HG03378 (cell line): ENCODE results near the gene FOXP1.

Source experiments
- ATAC-seq: cut with Tn5 transposase; IDR thresholded peaks from one replicate; pipeline ENCODE4 v1.9.1; 2021; ENCODE audit warnings: mild to moderate bottlenecking, moderate library complexity; ENCODE audit not compliant: unreplicated experiment

The FOXP1 gene

DNA sequence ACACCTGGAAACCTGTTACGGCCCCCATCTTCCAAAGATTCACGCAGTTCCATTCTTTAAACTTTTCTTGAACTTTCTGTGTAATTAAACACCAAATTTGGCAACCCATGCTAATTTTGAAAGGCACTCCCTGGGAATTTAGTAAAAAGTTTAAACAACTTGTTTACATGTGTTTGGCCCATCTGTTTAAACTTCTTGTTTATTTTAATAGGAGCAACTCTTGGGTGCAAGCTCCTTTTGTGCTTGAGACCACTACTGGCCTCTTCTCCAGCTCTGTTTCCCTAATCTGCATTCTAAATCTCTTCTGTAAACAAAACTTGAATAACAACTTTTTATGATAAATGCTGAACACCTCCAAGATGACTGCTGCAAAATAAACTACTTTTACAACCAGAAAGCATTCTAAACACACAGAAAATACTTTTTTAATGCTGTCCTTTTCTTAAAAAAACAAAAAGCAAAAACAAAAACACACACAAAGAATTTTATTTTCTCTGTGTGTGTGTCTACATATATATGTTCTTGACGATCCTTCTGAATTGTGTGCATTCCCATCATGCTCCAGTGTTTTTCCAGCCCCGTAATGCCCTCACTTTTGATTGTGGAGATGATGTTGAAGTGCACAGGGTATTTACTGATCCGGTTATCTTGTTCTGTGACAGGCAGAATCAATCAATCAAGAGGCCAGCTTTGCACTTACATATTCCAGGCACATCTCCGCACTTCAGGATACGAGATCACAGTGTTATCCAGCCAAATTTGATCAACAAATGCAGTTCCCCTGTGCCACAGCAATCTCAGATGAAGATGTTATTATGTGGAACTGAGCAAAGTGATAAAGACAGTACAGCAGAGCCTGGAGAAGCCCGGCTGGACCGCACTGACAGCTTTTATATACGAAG is 416.9 kb downstream of the FOXP1 start:
- no peak for ATAC-seq

DNA sequence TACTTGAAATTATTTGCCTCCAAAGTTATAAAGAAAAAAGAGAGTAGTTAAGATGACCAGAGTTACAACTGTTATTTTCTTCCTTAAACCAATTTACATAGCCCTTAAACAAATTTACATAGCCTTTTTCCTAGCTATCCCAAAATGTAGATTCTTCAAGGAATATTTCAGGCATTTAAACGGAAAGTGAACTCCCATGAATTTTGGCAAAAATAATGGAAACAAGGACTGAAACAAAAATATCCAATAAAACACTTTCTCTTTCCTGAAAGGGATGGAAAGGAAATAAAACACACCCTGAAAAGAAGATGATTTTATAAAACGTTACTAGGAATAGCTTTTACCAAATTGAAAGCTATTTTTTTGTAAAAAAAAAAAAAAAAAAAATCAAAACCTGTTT is 418.6 kb downstream of the FOXP1 start:
- no peak for ATAC-seq

DNA sequence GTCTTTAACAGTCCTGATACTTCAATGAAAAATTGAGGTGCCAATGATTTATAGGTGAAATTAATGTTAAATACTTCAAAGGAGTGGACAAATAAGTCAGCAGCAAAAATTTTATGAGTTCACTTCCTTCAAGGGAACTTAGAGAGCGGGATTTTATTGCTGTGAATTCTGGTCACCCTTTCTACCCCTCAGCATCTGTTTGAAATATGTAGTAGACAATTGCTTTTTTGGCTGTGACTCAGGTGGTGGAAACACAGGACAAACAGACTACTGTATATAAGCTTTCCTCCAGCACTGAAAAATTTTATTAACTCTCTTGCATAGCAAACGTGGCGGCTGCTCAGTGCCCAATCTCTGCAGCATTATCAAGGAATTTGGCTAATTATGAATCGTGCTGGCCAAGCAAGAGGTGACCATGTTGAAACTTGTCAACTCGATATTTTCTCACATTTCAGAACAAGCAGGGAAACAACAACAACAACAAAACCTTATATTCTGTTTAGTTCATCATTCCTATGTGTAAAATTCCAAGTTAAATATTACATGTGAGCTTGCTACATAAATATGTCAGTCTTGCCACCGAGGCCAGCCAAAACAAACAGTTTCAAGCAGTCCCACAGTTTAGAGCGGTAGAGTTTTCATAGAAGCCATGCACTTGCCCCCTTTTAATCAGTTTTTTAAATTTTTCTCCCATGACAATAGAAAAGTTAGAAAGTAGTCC is 420.2 kb downstream of the FOXP1 start:
- ATAC-seq: no peak

DNA sequence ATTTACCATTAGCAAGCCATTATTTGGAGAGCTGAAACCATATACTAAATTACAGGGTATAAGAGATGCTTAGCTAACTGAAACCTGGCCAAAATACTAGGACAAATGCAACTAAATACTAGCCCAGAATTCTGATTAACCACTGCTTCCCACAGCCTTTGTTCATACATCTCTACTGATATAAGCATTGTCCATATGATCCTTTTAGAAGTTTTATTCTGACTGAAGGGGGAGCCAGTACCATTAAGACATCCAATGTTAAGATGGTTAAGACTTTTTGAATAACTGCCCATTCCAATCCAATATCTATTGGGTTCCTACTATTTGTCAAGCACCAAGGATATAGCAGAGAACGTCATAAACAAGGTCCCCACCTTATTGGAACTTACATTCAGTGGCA is 421.3 kb downstream of the FOXP1 start:
- ATAC-seq: no peak

DNA sequence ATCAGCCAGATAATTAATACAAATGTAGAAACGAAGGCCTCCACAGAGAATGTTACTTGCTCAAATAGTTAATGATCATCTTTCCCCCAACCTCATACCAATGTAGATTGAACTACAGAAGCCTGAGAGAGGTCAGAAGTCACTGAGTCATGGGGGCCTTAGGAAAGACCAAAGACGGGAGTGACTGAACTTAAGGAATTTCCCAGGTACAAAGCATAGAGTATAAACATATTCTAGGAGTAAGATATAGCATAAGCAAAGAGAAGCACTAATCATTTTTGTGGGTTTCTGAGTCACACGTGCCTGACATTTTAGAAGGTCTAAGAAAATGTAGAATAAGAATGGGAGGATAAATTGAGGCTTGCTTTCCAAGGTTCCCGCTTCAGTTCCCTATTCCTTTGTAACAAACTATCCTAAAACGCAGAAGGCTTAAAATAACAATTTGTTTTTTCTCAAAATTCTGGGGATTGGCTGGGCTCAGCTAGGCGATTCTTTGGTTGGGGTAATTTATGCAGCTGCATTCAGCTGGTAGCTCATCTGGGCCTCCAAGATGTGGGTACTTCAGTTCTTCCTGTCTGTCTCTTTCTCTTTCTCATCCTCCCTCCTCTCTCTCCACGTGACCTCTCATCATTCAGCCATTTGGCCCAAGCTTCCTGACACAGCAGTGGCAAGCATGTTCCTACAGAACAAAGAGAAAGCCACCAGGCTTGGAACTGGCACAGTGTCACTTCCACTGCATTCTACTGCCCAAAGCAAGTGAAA is 422.6 kb downstream of the FOXP1 start:
- no peak for ATAC-seq

DNA sequence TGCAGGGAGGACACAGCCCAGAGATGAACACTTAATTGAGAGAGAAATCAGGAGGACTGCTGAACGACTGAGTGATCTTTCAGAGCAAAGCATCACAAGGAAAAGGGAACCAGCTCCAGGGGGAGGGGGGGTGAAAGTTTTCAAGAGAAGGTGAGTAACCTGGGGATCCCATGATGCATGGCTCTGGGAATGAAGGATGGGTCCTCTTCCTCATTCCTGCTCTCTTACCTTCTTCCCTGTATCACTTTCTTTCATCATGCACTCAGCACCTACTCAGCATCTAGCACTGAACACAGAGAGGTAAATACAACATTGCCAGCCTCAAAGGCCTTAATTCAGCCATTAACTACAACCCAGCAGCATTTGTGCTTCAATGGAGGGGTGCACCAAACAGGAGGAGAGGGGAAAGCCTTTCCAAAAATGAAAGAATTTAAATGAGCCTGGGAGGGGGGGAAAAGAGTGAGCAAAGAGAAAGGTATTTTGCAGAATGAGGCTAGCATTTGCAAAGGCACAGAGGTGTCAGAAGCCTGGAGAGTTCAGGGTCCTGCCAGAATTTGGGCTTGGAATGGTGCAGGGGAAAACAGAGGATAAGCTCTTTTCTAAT is 427.4 kb downstream of the FOXP1 start:
- ATAC-seq: no peak

DNA sequence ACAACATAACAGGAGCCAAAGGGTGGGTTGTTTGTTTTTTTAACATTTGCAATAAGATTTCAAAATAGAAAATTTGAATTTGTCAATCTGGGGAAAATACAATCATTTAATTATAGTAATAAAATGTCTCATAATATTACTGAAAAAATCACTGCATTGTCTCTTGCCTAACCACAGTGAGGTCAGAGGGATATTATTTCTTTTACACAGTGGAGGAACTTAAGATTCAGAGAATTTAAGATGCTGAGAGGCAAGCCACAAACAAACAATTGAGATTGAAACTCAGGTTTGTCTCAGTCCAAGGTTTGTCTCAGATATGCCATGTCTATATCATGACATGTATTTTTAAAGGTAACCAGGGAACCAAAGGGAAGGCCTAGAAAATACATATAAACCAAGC is 428.7 kb downstream of the FOXP1 start:
- ATAC-seq: no peak

DNA sequence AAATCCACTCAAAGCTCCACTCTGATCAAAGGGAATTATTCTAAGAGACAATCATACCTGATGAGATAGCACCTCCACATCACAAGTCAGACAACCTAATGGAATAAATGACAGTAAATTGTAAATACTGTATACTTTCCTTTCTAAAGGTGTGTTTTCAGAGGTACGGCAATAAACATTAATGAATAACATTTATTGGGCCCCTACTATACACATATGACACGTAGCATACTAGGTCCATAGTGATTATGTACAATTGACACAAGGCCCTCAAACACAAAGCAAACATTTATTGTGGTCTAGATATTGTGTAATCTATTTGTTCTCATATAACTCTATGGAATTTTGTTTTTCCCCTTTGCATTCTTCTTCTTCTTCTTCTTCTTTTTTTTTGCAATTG is 429.8 kb downstream of the FOXP1 start:
- ATAC-seq: no peak

DNA sequence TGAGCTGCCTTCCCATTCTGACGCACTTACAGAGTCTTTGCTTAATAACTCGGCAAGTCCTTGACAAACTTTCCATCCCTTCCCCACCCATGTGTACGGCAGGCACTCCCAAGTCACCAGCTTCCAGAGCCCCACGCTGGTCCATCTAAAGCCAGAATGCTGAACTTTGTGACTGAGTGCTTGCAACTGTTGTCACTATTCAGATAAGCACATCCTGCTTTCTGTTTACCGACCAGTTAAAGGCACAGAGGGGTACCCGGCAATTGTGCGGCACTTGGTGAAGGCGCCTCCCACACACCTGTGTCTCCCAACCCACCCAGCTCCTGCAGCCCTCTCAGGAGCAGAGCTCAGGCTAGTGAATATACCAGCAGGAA is 430.6 kb downstream of the FOXP1 start:
- no peak for ATAC-seq

DNA sequence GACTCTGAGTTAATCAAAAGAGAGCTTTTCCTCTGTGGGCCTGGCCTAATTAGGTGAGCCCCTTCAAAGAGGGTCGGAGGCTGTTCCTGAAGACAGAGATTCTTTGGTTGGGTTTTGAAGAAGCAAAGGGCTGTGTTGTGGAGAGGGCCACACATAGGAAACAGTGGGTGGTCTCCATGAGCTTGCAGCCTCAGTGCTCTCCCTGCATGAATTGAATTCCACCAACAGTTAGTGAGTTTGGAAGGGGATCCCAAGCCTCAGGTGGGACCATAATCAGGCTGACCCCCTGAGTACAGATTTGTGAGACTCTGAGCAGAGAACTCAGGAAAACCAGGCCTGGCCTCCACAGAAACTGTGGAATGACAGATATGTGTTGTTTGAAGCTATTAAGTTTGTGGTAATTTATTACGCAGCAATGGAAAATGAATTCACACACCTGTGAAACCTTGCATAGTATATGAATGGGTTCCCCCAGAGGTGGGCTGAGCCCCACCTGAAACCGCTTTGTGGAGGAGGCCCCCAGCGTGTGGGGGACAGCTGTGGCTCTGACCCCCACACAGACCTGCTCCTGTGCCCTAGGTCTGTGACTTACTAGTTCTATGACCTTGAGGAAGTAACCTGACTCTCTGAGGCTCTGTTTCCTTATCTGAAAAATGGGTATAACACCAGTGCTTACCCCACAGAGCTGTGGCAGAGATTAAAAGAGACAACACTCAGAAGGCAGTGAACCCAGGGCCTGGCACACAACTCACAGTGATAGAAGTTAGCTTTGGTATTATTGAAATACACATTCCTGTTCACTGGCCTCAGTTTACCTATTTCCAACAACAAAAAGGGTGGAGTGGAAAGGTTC is 431.3 kb downstream of the FOXP1 start:
- no peak for ATAC-seq

DNA sequence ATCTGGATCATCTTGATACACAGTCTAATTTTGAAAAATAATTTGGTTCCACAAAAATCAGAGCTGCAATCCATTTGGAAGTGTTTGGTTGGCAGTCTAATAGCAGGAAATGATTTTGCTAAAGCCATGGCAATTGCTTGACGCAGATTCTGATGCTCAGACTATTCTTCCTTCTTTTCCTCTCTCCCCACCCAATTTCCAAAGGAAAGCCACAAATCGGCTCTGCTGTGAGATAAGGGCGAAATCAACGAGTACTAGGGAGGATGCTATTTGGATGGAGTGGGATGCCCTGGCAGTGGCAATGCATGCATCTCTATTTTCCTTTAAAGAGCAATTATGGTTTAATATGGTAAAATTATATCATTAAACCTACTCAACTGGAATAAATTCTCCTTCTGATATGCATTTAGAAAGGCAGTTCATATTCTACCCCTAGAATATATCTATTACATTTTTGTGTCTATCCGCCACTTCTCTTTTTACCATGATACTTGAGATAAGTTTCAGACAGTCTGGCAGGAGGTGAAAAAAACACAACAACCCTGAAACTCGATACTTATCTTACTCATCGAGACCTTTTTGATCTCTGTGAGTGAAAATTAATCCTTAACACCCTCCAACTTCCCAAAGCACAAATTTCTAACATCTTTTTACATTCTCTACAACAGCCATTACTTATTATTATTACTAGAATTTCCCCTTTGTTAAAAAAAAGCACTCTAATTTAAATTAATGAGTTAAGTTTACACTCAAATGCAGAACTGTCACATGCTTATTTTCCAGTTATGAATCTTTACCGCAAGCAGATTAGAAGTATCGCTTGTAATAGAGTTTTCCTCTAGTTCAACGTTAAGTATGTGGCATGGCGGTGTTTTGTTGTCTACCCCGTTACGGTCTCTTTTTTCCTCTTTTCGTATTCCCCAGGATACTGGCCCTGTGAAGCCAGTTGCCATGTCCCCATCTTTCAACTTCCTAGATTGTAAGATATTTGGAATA is 433.3 kb downstream of the FOXP1 start:
- ATAC-seq: peak; percentile 72

DNA sequence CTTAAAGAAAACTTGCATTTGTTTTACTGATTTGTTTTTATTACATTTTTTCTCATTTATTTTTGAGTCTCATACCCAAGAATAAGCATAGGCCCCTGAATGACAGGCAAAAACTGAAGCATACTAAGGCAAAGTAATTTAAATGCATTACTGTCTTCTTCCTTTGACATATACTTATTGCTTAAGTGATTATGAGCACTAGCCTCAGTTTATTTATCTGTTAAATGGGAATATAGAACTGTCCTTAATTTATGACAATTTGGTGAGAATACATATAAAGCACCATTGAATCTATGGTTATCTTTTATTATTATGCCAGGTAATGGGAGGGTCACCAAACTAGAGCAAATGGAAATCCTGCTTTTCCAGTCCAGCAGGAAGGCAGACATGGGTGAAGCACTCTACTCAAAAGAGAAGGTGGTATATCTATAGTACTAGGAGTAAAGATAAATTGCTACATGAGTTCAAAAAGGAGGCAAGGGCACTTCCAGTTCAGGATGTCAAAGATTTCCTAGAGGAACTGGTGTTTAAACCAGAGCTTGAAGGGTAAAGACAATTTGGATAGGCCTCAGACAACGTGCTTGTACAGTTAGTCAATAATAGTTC is 435.0 kb downstream of the FOXP1 start:
- no peak for ATAC-seq

DNA sequence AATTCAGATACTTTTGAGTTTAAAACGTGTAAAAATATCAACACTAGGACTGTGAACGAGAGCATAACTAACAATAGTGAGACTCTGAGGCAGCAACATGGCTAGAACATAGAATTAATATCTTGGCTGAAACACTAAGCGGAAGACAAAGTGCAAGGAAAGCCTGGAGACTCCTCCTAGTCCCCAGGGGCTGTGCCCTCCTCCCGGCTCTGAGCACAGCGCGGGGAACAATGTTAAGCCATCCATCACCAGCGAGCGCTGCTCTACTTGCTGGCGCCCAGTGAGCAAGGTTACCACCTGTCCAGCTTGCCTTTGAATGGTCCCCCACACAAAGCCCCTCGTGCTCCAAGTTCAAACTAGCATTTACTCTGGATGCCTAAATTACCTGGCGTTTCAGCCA is 436.9 kb downstream of the FOXP1 start:
- no peak for ATAC-seq

DNA sequence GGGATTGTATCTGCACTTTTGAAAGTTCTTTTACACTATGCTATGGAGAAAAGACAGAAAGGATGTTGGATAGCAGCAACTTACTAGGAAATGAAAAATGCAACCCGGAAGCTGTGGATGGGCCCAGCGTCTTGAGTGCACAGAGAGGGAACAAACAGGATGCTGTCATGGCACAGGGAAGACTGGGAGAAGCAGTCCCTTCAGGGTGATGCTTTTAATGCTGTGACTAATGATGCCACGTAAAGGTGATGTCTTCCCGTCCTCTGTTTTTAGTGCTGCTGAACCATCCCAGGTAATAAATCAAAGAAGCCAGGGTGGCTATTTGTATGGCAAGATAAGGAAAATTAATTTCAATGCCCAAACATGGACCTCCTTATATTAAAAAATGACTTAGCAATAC is 437.6 kb downstream of the FOXP1 start:
- ATAC-seq: no peak

DNA sequence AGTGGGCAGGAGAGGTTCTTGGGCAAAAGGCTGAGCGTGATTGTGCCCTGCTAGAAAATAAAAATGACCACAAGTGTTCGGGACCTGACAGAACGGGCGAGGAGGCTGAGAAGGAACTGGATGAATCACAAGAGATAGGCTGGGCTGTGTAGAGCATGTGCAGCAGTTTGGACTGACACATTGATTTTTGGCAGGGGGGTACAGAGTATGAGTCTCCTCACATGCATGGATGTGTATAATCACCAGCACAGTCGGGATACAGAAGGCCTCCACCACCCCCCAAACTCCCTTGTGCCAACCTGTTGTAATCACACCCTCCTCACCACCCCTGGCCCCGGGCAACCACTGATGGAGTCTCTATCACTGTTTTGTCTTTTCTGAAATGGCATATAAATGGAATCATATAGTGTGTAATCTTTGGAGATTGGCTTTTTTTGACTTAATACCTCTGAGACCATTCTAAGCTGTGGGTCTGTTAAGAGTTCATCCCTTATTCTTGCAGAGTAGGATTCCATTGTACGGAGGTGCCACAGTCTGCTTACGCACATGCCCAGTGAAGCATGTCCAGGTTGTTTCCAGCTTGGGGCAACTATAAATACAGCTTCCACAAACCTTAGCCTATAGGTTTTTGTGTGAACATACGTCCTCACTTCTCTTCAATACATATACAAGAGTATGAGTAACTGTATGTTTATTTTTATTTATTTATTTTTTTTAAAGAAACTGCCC is 438.8 kb downstream of the FOXP1 start:
- no peak for ATAC-seq

DNA sequence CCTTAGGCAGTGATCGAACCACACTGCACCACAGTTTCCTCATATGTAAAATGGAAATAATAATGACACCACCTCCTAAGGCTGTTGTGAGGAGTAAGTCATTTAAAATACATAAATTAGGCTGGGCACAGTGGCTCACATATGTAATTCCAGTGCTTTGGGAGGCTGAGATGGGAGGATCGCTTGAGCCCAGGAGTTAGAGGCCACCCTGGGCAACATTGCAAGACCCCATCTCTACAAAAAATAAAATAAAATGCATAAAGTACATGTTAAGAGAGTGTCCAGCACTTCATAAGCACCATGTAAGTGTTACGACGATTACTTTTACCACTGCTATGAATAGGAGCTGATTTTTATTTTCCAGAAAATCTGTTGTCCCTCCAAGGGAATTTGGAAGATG is 440.0 kb downstream of the FOXP1 start:
- ATAC-seq: no peak

DNA sequence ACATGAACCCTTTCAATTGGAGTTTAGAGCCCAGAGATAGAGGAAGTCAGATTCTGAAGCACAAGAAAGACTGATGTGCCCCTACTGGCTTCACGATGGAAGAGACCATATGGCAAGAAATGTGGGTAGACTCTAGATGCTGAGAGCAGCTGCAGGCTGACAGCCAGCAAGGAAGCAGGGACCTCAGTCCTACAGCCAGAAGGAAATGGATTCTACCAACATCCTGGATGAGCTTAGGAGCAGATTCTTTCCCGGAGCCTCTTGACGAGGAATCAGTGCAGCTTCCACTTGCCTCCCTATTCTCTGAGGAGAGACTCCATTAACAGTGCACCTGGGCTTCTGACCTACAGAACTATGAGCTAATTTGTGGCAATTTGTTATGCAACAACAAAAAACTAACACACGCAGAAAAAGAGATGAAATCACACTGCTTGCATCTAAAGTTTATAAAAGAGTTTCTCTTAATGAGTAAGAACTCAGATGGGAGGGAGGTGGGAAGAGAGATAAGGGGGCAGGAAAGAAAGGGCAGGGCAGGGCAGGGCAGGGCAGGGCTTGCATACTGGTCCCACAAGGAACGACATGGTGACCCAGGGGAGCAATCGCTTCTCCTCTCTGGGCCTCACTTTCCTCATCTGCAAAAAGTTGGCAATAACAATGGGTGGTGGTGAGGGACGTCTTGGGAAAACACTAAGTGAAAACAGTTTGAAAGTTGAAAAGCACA is 440.9 kb downstream of the FOXP1 start:
- no peak for ATAC-seq
